NCI-H2107 treated with DMSO at 0.1 percent for 48 hours (cell line): ENCODE measurements around the gene AKAP17A.

Experiments used
- DNase-seq: peaks from one replicate; lab custom pipeline; 2025; ENCODE audit not compliant: unreplicated experiment; lab: John Stamatoyannopoulos, UW

AKAP17A gene

DNA sequence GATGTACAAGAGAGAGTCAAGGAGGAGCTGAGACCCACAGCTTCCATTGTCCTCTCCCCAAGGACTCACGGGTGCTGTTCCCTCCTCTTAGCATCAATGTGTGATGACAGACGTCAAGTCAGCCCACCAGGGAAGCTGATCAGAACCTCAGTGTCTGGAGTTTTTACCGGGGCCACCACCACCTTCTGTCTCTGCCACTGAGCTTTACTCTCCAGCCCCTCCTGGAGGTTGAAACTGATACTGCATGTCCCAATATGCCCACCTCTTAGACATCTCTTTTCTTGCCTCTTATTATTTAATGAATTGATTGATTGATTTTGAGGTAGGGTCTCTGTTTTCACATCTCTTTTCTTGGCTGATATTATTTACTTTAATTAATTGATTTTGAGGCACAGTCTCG is 10.3 kb upstream of the AKAP17A start:
- DNase-seq, result peak; percentile 54

DNA sequence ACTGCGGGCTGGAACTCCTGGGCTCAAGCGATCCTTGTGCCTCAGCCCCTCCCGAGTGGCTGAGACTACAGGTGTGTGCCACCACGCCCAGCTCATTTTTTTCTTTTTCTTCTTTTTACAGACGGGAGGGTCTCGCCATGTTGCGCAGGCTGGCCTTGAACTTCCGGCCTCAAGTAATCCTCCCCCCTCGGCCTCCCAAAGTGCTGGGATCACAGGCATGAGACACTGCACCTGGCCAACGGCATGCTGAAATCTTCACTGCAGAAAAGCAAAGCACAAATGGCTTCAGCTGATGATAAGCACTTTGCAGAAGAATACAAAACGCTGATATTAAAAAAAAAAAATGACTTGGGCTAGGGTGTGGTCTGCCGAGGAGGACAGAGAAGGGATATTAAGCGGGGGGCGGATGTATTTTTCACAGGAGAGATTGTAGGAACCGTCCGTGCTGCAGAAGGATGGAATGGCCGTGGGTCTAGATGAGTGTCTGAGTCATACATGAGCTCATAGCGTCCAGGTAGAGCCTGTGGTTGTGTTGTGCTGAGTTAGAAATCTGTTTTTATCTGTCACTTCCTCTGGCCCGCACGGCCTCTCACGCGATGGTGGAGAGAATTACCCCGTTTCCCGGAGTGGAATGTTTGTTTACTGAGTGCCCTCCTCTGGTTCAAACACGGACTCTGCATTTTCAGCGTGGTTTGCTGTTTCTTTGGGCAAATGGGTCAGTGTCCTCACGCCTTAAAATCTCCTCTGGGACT is 8.5 kb upstream of the AKAP17A start:
- no peak for DNase-seq

DNA sequence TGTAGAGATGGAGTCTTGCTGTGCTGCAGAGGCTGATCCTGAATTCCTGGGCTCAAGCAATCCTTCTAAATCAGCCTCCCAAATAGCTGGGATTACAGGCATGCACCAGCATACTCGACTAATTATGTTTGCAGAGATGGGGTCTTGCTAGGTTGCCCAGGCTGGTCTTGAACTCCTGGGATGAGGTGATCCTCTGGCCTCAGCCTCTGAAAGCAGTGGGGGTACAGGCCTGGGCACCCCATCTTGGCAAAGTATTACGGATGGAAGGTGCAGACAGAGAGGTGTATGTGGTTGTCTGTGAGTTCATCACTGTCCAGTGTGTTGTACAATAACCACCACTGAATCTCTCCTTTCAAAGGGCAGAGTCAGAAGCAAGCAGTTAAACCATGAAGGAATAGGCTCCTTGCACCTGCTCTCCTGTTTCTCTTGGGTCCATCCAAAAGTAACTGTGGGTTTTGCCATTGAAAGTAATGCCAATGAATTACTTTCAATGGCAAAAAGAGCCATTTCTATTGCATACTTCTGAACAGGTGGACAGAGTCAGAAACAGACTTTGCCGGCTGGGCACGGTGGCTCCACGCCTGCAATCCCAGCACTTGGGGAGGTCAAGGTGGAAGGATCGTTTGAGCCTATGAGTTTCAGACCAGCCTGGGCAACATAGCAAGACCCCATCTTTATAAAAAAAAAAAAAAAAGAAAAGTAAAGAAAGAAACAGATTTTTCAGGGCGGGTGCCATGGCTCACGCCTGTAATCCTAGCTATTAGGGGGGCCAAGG is 7.0 kb upstream of the AKAP17A start:
- no peak for DNase-seq

DNA sequence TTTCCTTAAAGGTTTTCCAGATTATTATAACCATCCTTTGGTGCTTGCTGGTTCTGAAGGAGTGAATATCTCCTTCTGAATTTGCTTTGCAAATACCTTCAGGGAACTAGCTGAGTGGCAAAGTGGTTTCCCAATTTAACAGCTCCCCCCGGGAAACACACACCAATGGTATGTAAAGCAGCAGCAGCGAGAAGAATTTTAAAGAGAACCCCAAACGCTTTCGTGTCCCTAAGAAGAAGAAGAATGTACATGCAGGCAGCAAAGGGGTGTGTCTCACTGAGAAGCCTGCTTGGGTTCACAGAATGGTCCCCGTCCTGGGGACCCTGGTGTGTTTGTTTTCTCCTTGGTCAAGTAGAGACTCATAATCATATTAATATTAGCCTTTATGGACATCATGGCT is 4.2 kb upstream of the AKAP17A start:
- DNase-seq, result no peak

DNA sequence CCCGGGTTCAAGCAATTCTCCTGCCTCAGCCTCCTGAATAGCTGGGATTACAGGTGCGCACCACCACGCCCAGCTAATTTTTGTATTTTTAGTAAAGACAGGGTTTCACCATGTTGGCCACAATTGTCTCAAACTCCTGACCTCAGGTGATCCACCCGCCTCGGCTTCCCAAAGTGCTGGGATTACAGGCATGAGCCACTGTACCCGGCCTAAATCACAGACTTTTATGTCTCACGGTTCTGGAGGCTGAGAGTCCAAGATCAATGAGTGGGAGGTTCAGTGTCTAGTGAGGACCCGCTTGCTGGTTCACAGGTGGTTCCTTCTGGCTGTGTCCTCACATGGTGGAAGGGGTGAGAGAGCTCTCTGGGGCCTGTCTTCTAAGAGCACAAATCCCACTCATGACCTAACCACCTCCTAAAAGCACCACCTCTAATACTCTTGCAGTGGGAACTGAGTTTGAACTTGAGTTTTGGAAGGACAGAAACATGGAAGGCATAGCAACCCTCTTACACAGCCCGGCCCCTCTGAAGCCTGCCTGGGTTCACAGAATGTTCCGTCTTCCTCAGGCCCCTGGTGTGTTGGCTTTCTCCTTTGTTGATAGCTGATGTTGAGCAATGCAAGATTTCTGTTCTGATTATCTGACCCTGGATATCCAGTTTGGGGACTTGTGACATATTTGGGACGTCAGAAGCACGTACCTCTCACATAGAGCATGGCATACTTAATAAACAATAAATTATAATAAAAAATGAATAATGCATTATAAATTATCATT is 1.9 kb upstream of the AKAP17A start:
- no peak for DNase-seq

DNA sequence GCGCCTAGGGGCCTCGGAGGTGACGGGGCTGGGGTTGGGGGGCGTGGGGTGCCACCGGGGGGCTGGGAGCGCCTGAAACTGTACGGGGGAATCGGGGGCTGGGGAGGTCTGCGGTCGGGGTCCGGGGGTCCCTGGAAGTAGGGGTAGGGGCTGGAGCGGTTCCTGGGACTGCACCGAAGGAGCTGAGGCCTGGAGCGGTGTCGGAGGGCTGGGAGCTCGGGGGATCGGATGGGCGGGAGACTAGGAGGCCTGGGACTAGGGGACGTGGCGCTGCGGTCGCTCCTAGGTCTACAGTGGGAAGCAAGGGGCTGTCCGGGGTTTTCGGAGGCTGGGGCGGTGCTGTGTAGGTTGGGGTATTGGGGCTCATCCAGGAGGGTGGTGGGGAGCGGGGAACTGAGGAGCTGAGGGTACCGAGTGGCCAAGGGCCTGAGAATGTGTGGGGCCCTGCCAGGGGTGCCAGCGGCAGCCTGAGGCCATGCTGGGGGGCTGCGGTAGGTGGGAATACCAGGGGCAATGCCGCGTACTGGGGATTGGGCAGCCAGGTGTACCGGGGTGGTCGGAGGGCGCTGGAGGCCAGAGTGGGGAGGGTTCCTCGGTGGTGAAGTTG is 562 bp downstream of the AKAP17A start:
- DNase-seq, result no peak

DNA sequence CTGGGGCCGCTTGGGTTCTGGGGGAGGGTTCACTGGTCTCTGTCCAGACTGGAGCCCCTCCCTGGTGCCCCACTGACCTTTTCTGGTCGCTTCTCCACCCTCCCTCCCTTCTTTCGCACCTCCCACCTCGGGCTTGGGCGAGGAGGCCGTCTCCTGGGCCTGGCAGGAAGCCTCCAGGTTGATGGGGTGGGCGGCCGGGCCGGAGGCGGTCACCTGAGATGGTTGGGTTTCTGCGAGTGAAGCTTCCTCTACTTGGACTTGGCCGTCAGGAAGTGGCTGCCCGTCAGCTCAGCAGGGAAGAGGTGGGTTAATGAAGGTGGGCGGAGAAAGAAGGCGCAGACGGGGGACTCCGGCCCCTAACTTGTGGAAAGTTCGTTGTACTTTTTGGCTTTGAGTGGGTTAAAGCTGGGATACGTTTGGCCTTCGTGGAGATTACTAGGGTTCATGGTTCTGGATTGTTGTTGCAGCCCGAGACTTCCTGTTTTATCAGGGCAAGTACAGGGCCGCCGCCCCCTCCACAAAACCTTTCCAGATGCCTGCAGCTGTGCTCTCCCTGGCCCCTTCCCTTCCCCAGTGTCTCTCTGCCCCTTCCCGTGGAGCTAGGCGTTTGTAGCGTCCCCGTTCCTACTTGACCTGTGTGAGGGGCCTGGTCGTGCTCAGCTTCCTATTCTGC is 1.2 kb downstream of the AKAP17A start:
- no peak for DNase-seq

DNA sequence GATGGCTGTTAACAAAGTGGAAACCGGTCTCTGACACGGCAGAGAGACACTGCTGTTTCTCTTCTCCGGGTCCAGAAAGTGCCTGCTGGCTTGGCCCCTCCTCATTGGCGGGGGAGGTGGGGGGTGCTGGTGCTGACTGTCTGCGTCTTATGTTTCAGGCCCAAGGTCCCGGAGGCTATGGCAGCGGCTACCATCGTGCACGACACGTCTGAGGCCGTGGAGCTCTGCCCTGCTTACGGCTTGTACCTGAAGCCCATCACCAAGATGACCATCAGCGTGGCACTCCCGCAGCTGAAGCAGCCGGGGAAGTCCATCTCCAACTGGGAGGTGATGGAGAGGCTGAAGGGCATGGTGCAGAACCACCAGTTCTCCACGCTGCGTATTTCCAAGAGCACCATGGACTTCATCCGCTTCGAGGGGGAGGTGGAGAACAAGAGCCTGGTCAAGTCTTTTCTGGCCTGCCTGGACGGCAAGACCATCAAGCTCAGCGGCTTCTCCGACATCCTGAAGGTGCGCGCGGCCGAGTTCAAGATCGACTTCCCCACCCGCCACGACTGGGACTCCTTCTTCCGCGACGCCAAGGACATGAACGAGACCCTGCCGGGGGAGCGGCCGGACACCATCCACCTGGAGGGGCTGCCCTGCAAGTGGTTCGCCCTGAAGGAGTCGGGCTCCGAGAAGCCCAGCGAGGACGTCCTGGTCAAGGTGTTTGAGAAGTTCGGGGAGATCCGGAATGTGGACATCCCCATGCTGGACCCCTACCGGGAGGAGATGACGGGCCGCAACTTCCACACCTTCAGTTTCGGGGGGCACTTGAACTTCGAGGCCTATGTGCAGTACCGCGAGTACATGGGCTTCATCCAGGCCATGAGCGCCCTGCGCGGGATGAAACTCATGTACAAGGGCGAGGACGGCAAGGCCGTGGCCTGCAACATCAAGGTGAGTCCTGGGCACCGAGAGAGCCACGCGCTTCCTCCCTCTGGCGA is 2.2 kb downstream of the AKAP17A start:
- DNase-seq, result no peak

DNA sequence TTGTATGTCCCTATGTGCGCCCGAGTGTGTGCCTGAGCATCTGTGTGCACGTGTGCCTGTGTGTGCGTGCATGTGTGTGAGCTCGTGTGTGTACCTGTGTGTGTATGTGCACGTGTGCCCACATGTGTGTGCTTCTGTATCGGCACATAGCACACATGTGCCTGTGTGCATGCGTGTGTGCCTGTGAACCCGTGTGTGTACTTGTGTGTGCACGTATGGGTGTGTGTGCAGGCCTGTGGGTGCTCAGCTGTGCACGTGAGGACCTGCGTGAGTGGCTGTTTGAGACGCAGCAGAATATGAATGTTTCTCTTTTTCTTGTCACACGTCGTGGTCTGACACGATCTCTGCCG is 4.3 kb downstream of the AKAP17A start:
- no peak for DNase-seq

DNA sequence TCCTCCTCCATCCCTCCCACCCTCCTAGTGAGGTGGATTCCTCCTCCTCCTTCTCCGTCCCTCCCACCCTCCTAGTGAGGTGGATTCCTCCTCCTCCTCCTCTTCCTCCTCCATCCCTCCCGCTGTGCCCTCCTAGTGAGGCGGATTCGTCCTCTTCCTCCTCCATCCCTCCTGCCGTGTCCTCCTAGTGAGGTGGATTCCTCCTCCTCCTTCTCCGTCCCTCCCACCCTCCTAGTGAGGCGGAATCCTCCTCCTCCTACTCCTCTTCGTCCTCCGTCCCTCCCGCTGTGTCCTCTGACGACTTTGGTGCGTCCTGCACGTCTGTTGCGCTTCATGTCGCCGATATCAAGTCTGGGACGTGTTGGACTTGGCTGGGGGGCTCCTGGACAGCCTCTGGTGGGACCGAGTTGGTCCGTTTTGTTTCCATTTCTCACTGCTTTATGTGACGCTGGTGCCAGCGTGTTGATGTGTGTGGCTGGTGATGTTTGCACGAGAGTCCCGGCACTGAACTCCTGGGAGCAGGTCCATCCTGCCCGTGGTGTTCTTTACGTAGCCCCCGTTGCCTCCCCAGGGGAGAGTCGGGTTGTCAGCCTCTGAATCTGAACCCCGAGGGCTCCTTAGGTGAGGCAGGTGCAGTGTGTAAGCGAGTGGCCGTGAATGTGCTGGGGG is 5.4 kb downstream of the AKAP17A start:
- DNase-seq, result no peak

DNA sequence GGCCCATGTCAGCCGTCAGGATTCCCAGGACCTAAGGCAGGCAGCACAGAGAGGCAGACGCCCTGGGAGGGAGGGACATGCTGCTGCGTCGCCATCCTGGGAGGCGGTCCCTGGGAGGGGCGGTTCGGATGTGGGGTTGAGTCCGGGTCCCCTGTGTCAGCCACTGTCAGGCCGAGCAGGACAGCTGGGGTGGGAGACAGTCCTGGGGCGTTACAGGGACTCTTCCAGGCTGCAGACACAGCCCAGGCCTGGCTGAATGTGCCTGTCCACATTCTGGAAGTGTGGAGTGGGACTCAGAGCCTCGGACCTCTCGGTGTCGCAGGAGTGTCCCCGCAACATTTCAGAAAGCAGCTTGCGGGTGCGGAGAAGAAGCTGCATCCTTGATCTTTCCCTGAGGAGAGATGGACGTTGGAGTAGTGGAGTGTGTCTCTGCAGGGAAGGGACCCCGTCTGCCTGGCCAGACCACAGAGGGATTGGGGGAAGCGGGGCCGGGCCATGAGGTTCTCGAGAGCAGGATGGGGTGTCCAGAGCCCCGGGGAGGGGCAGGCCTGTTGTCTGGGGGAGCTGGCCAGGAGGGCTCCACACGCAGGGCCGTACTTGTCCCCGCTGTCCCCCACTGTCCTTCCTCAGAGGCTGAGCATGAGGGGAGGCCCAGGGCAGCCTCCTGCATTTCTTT is 6.1 kb downstream of the AKAP17A start:
- no peak for DNase-seq

DNA sequence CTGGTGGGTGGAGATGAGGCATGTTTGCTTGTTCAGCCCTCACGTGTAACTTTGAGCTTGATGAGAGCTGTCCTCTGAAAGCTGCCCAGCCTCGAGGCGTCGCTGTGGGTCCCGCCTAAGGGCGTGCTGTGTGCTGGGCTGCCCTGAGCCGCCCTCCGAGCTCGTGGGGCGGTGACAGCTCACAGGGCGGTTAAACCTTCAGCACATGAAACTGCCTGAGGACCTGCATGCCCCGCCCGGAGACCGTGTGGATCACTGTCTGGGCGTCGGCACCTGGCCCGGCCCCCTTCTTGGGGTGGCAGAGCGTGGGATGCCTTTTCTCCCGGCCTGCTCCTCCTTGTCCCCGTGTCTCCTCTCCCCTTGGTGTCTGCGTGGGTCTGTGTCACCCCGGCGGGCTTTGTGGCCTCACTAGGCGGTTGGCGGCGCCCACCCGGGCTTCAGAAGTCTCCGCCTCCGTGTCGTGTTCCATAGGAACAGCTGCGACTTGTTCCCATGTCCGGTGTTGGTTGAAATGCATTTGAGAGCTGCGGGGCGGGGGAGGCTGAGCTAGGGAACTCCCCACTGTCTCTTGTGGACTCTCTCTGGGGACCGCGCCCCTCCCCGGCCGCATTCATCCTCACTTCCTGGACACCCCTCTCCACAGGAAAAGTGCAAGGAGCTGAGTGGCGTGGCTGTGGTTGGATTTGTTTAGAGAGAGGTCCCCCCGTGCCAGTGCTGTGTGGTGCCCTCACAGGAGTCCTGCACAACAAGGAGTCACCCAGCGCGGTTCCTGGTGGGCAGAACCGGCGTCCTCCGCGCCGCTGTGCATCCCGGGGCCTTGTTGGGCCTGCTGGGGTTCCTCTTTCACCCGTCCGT is 6.8 kb downstream of the AKAP17A start:
- no peak for DNase-seq

DNA sequence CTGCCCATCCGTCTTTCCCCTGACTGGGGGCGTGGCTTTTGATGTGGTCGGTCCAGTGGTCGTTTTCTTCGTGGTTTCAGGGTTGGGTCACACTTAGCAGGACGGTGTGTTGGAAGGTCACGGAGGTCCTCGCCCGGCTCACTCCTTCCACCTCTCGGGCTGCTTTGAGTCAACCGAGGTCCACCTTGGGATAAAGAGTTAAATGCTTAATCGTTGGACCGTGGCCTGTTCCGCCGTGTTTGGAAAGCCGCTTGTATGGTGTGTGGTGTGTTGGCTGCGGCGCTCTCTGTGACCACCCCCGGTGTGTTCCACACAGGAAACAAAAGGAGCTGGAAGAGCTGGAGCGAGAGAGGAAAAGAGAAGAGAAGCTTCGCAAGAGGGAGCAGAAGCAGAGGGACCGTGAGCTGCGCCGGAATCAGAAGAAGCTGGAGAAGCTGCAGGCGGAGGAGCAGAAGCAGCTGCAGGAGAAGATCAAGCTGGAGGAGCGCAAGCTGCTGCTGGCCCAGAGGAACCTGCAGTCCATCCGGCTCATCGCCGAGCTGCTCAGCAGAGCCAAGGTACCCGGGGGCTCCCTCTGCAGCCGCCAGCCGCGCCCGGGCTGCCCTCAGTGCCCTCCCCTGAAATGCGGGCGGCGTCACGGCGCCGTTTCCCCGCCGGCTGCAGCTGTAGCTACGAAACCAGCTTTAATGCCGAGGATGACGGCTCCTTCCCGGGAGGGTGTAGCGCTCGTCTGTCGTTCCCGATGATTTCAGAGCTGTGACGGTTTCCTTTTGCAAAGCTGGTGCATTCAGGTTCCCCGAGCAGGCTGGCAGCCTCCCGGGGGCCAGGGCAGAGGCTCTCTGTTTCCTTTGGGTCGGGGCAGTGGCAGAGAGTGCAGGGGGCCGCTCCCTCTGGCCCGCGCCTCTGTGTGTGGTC is 7.7 kb downstream of the AKAP17A start:
- DNase-seq, result no peak

DNA sequence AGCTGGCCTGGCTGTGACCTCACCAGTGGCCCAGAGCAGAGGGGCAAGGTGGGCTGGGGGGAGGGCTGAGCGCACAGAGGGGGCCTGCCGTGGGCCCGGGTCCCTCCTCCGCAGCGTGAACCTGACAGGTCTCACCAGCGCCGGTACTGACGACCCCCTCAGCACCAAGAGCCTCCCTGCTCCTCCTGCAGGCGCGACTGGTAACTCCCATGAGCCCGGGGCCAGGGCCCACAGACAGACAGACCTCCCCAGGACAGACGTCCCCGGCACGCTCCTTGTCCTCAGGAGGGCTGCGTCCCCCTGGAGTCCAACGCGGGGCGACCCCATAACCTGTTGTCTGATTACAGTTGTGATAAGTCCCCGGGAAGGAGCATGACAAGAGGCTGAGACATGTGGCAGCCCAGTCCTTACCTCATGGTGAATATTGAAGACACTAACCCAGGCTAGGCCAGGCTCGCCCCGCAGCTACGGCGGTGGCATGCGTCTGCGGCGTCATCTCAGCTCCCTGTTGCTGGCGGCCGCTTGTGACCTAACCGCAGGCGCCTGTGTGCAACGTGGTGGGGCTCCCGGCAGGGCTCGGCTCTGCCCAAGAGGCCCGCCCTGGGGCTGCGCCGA is 8.5 kb downstream of the AKAP17A start:
- DNase-seq, result no peak

DNA sequence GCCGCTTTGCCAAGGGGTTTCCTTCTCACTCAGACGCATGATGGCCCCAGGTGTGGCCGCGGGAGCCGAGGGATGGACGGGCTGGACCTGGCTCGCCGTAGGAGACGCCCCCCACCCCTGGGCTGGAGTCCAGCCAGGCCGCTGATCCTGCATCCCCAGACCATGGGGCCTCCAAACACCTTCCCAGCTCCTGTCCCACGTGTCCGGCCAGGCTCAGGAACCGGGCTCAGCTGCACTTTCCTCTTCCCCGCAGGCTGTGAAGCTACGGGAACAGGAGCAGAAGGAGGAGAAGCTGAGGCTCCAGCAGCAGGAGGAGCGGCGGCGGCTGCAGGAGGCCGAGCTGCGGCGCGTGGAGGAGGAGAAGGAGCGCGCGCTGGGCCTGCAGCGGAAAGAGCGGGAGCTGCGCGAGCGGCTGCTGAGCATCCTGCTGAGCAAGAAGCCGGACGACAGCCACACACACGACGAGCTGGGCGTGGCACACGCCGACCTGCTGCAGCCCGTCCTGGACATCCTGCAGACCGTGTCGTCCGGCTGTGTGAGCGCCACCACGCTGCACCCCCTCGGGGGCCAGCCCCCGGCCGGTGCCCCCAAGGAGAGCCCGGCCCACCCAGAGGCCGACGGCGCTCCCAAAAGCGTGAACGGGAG is 9.1 kb downstream of the AKAP17A start:
- no peak for DNase-seq
